Ureter (tissue), 1 donor: Measurements from ENCODE around the gene HACD4. TPM values are rescaled to one million over a fixed set of nuclear protein-coding genes. Genes with fewer than 3 reads are reported as not detected.

Source experiments
- DNase-seq: peaks from one replicate; pipeline ENCODE4 v3.0.0-alpha.2; 2020; ENCODE audit warnings: low spot score
- total RNA-seq: library from RNA; stranded (reverse); gene quantifications from one replicate; pipeline ENCODE4 v1.2.4, GENCODE V29; 2023
- donor health status: DM: yes; HTN: yes; CAD: no.

HACD4 gene
- 4.1 TPM for total RNA-seq

- peak; percentile 61 for DNase-seq
These were observed at the start of gene HACD4 for GRCh38 chr9:21031091-21031807. Gene HACD4, minus strand, starts transcription at chr9:21031640. Its CDS starts 50 bp downstream, at chr9:21031590.

- no peak for DNase-seq
These were observed 49.4 kb upstream of the HACD4 start for GRCh38 chr9:21080793-21081192.

GRCh38 chr9:21078702-21079101 is 47.3 kb upstream of the HACD4 start:
- DNase-seq, result no peak

- no peak for DNase-seq
These were observed 46.3 kb upstream of the HACD4 start, which contains the start of gene IFNB1 for GRCh38 chr9:21077781-21078180. Gene IFNB1, minus strand, starts transcription at chr9:21077942. Its CDS starts 73 bp downstream, at chr9:21077869.

- DNase-seq, result no peak
These were observed 44.0 kb upstream of the HACD4 start for GRCh38 chr9:21075484-21075883.

- DNase-seq, result no peak
These were observed 39.5 kb upstream of the HACD4 start for GRCh38 chr9:21070906-21071305.

- DNase-seq, result peak; percentile 48
These were observed 38.7 kb upstream of the HACD4 start for GRCh38 chr9:21070171-21070571.

GRCh38 chr9:21060919-21061561 is 29.6 kb upstream of the HACD4 start:
- no peak for DNase-seq

- DNase-seq, result no peak
These were observed 25.5 kb upstream of the HACD4 start for GRCh38 chr9:21056931-21057330.

GRCh38 chr9:21053851-21054250 is 22.4 kb upstream of the HACD4 start:
- DNase-seq, result no peak

- no peak for DNase-seq
These were observed 15.8 kb upstream of the HACD4 start for GRCh38 chr9:21047281-21047691.

GRCh38 chr9:21043841-21044240 is 12.4 kb upstream of the HACD4 start:
- no peak for DNase-seq

- DNase-seq, result no peak
These were observed 11.0 kb upstream of the HACD4 start for GRCh38 chr9:21042466-21042865.

- DNase-seq, result no peak
These were observed 7.9 kb upstream of the HACD4 start for GRCh38 chr9:21039302-21039701.

GRCh38 chr9:21037278-21037677 is 5.8 kb upstream of the HACD4 start:
- no peak for DNase-seq

GRCh38 chr9:21031808-21032183 is 356 bp upstream of the HACD4 start:
- DNase-seq, result no peak

GRCh38 chr9:21030389-21031035 is 928 bp downstream of the HACD4 start:
- no peak for DNase-seq

- DNase-seq, result no peak
These were observed 1.8 kb downstream of the HACD4 start for GRCh38 chr9:21029661-21030060.

GRCh38 chr9:21028466-21028865 is 3.0 kb downstream of the HACD4 start:
- DNase-seq, result no peak

GRCh38 chr9:21027295-21027694 is 4.1 kb downstream of the HACD4 start:
- no peak for DNase-seq

- DNase-seq, result no peak
These were observed 7.6 kb downstream of the HACD4 start for GRCh38 chr9:21023861-21024260.

- DNase-seq, result no peak
These were observed 13.3 kb downstream of the HACD4 start for GRCh38 chr9:21018177-21018576.
